Kidney epithelial cell (primary cell): ENCODE measurements around the gene RMND5B. TPM values are rescaled to one million over a fixed set of nuclear protein-coding genes. Genes with fewer than 3 reads are reported as not detected.

Experiments
- DNase-seq: peaks from one replicate; pipeline ENCODE4 v3.0.0-alpha.2; 2010; ENCODE audit warnings: low read depth
- H3K27me3 ChIP-seq: 2 replicates; pipeline ENCODE4 v1.6.0; 2011; ENCODE audit warnings: low read length; ENCODE audit not compliant: control insufficient read depth, insufficient read depth
- H3K36me3 ChIP-seq: 2 replicates; pipeline ENCODE4 v1.5.1; 2011; ENCODE audit warnings: low read length; ENCODE audit not compliant: control insufficient read depth, insufficient read depth
- H3K4me3 ChIP-seq: 2 replicates; pipeline ENCODE4 v1.5.1; 2011; ENCODE audit warnings: low read depth, mild to moderate bottlenecking, control low read depth, low read length
- CTCF ChIP-seq: IDR thresholded peaks from 2 replicates; pipeline ENCODE4 v1.5.1; 2011; ENCODE audit warnings: mild to moderate bottlenecking, moderate library complexity, low read length, control low read depth, inconsistent platforms; ENCODE audit not compliant: insufficient read depth, poor library complexity, severe bottlenecking
- total RNA-seq: library from RNA; depleted of rRNA; stranded (reverse); fragments of >200 nt; gene quantifications from 2 replicates; pipeline ENCODE4 v1.2.3, GENCODE V29; 2015

RMND5B gene
- total RNA-seq, 1 donor from 2014 or later: 26.3 TPM

- no peaks in the 10 kb centered on the region for H3K36me3 ChIP-seq
- TF ChIP-seq CTCF: peak; percentile 75
- no peak overlapping the region for H3K4me3 ChIP-seq
- DNase-seq: peak; percentile 61
- H3K27me3 ChIP-seq: no peaks in the 10 kb centered on the region
Observed at GRCh38 chr5:178120607-178121357, 10.0 kb upstream of the RMND5B start.

GRCh38 chr5:178121391-178122276 lies 9.2 kb upstream of the RMND5B start:
- no peaks in the 10 kb centered on the region for H3K27me3 ChIP-seq
- no peak overlapping the region for H3K4me3 ChIP-seq
- DNase-seq: no peak
- H3K36me3 ChIP-seq: no peaks in the 10 kb centered on the region
- TF ChIP-seq CTCF: no peak

- Histone ChIP-seq H3K27me3 (no peaks in the 10 kb centered on the region), H3K4me3 (no peak overlapping the region), H3K36me3 (no peaks in the 10 kb centered on the region)
- no peak for DNase-seq
- no peak for TF ChIP-seq CTCF
Observed at GRCh38 chr5:178122346-178122745, 8.5 kb upstream of the RMND5B start.

GRCh38 chr5:178123094-178123965 lies 7.5 kb upstream of the RMND5B start:
- no peak overlapping the region for H3K4me3 ChIP-seq
- no peak for DNase-seq
- H3K36me3 ChIP-seq: no peaks in the 10 kb centered on the region
- no peaks in the 10 kb centered on the region for H3K27me3 ChIP-seq
- no peak for TF ChIP-seq CTCF

- Histone ChIP-seq H3K36me3 (no peaks in the 10 kb centered on the region), H3K27me3 (no peaks in the 10 kb centered on the region), H3K4me3 (no peak overlapping the region)
- no peak for DNase-seq
- TF ChIP-seq CTCF: no peak
Observed at GRCh38 chr5:178123966-178124925, 6.6 kb upstream of the RMND5B start.
